RPMI8226 (cell line): ENCODE measurements around the gene GPALPP1.

ENCODE experiments used
- DNase-seq: peaks from one replicate; pipeline ENCODE4 v3.0.0-alpha.2; 2015

Gene GPALPP1

DNA sequence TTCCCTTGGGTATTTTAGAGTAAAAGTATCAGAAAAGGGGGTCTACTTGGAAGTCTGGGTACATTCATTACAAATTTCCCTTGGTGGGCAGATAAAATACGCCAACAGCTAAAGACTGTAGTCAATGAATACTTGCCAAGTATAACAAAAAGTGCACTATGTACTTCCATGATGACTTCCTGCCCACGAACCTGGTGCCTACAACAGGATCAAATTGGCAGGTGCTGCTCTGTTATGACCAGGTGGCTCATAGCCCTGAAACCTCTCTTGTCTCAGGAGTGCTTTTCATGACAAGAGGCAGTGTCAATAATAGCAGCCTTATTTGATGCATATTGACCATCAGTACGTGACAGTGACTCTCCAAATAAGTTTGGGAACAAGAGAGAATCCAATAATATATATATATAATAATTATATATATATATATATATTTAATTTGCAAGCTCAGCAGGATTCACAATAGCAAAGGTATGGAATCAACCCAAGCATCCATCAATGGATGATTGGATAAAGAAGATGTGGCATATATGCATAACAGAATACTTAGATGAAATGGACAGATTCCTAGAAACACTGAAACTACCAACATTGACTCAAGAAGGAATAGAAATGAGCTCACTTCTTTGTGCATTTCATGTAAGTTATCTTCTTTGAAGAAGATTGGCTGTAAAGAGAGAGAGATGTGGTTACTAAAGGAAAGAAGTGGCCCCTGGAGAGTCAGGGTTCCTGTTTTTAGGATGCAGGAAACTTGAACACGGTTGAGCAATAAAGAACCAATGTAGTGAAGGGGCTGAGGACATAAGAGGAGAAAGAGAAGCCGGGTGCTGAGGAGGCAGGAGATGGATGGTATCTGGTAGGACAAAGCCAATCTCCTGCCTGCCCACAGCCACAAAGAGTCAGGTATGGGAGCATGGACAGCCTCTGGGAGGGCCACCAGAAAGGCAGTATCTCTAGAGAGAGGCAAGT lies 79.0 kb downstream of the GPALPP1 start:
- DNase-seq, result no peak

DNA sequence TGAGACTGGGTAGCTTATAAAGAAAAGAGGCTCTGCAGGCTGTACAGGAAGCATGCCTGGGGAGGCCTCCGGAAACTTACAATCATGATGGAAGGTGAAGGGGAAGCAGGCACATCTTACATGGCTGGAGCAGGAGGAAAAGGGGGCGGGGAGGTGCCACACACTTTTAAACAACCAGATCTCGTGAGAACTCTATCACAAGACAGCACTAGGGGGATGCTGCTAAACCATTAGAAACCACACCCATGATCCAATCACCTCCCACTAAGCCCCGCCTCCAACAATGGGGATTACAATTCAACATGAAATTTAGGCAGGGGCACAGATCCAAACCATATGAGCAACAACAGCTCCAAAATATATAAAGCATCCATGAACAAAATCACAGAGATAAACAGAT lies 84.5 kb downstream of the GPALPP1 start:
- no peak for DNase-seq

DNA sequence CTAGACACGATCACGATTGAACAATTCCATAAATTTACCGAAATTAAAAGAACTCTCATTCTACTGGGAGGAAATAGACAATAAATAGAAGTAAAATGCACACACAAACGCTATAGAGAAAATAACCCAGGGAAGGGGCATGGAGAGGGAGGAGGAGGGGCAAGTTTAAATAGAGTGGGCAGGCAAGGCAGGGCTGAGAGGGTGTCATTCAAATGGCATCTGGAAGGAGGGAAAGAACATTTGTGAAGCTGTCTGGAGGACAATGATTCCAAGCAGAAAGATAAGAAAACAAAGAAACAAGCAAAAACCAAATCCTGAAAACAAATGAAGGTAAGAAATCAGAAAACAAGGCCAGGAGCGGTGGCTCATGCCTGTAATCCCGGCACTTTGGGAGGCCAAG lies 85.4 kb downstream of the GPALPP1 start:
- DNase-seq, result no peak

DNA sequence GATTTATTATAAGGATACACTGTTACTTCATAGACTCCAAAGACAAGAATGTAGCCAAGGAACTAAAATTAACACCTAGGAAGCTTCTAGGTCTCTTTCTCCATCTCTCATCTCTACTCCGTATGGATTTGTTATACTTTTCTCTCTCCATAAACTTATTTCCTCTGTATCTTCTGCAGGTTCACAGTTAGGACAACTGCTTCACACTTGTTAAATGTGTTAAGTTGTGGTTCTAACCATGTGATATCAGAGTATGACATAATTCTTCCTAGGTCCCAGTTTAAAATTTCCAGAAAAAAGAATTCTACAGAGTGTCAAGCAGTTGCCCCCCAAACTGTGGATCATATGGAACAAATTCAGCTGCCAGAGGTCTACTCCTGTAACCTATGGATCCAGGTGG lies 88.7 kb downstream of the GPALPP1 start:
- no peak for DNase-seq
